VCaP (cell line): ENCODE measurements around the gene TPRG1L.

ENCODE experiments used
- H3K27ac ChIP-seq: fragments of 450-650 bp; 2 replicates; pipeline ENCODE4 v1.5.1; 2017
- CTCF ChIP-seq: fragments of 450-650 bp; conservative IDR thresholded peaks from 2 replicates; pipeline ENCODE4 v1.5.1; 2017; ENCODE audit warnings: mild to moderate bottlenecking, moderate library complexity

TPRG1L gene

GRCh38 chr1:3627515-3628253 is 2.9 kb downstream of the TPRG1L start:
- no peak for TF ChIP-seq CTCF
- H3K27ac ChIP-seq = no peak overlapping the region

- no peak for TF ChIP-seq CTCF
- H3K27ac ChIP-seq = no peak overlapping the region
Measured at GRCh38 chr1:3628445-3628844, 3.6 kb downstream of the TPRG1L start.

DNA sequence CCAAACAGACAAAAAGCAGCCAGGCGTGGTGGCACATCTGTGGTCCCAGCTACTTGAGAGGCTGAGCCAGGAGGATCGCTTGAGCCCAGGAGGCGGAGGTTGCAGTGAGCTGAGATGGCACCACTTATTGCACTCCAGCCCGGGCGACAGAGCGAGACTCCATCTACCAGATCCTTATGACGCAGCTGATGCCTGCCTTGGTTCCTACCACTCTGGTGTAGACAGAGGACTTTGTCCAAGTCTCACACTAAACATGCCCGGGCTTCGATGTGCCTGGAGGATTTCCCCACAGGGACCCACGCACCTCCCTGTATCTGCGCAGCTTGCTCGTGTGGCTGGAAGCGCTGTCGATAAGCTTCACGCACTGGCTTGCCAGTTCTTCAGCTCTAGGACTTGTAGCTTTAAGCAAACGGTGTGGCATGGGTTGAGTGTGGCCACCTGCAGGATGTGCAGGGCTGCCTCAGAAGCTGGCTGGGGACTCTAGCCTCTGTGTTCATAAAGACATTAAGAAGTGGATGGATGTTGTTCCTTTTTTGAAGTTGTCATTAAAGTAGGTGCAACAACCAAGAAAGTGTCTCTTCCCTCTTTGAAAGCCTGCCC is 4.8 kb downstream of the TPRG1L start:
- no peak overlapping the region for H3K27ac ChIP-seq
- TF ChIP-seq CTCF = no peak

GRCh38 chr1:3630161-3630611 is 5.4 kb downstream of the TPRG1L start:
- TF ChIP-seq CTCF = no peak

GRCh38 chr1:3630914-3631313 is 6.1 kb downstream of the TPRG1L start:
- no peak overlapping the region for H3K27ac ChIP-seq
- no peak for TF ChIP-seq CTCF

More at GRCh38 chr1:3630161-3630611, 5.4 kb downstream of the TPRG1L start:
- H3K27ac ChIP-seq = no peak overlapping the region

GRCh38 chr1:3631320-3632260 is 6.8 kb downstream of the TPRG1L start:
- no peak overlapping the region for H3K27ac ChIP-seq
- TF ChIP-seq CTCF = no peak

GRCh38 chr1:3632298-3632697 is 7.5 kb downstream of the TPRG1L start:
- TF ChIP-seq CTCF = no peak
- no peak overlapping the region for H3K27ac ChIP-seq
